Activated CD8-positive, alpha-beta memory T cell treated with anti-CD3 and anti-CD28 coated beads for 48 hours (primary cell): ENCODE results near the gene CNTNAP4.

Source experiments
- DNase-seq, 3 experiments: peaks; one replicate each; pipeline ENCODE4 v3.0.0-alpha.2; 2020; ENCODE audit warnings: low read depth in 2 of 3, low spot score in 2 of 3

Gene CNTNAP4

DNA sequence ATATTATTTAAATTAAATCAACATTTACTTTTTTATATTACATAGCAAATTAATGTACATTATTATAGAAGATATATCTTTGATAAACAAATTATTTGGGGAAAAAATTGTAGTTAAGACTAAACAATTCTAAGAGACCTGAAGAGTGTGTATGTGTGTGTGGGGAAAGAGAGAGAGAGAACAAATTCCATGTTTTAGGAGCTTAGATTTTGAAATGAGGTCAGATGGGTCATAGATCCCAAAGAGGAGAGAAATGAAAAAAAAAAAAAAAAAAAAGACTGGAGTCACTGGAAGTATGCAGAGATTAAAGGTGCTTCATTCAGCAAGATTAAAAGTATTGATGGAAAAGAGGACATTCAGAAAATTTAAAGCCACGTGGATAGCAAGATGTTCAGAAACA is 206.8 kb downstream of the CNTNAP4 start:
- DNase-seq = no peak

DNA sequence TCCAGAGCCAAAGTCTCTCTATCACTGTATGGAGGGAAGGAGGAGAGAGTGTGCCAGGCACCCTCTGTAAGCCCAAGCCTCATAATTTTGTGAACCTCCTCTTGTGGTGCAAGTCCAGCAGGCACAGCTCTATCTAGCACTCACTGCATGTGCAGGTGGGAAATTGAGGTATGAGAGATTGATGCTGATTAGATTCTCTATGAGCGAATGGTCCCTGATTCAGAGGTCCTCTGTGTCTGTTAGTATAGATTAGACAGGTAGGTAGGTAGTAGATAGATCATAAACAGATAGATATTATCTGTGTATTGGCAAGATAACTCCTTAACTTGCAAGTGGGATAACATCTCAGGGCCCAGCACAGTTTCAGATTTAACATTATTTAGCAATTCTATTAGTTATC is 209.5 kb downstream of the CNTNAP4 start:
- no peak for DNase-seq

DNA sequence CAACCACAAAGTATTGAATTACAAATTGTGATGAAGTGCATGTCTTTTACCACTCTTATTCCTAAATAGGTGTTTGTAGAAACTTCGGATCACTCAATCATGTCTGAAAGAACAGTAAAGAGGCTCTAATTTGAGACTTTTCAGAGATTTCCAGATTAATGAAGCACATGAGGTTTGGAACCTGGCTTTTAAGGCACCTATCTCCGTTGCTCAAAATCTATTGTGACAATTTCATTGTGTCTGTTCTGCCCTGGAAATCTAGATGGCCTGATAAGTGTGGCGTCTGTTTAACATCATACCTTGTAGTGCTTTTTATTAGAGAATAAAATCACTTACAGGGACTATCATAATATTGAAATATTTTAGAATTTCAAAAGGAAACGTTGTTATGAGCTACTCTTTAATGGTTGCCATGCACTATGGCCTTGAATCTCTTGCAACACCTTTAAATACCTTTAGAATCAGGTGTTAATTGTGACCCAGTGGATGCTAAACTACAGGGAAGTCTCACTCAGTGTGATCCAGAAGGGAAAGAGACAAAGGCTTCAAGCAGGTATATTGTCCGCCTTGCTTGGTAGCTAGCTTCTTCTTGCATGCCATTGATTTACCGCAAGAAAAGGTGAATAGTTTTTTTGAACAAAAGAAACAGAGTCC is 210.3 kb downstream of the CNTNAP4 start:
- DNase-seq = no peak

DNA sequence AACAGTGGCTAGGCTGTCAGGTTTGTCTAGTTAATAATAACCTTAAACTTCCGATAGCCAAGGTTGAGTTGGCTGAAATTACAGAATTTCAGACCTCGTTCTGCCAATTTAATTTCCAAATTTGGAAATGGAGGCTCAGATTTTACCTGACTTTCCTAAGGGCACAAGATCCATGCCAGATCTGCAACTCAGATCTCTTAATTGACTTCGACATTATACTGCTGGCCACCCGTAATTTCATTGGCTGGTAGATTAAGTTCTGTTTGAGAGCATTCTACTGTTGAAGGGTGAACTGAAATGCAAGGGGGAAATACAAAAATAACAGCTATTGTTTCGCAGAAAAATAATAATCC is 210.8 kb downstream of the CNTNAP4 start:
- DNase-seq = no peak

DNA sequence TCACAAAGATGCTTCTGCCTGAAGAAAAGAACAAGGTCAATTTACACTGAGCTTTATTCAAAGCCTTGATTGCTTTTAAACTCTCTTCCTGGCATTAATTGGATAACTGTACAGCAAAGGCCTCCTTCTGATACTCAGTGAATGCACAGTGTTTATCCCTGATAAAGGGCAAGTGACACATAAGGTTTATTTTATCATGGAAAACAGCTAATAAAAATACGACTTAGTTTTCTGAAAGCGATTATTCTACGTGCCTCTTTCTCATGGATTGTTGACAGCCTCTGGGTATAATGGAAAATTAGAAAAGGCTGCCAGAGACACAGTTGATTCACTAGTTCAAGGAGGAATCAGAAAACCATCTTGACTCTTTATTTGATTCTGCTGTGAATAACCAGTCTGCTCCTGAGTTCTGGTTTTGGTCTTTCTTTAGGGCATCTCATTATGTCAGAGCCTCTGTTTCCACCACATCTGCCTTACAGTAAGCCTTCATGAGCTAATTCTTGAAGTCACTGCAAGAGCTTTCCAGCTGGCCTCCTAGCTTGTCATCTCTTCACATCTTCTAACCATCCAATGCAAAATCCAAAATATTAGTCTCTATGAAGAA is 212.9 kb downstream of the CNTNAP4 start:
- DNase-seq = no peak

DNA sequence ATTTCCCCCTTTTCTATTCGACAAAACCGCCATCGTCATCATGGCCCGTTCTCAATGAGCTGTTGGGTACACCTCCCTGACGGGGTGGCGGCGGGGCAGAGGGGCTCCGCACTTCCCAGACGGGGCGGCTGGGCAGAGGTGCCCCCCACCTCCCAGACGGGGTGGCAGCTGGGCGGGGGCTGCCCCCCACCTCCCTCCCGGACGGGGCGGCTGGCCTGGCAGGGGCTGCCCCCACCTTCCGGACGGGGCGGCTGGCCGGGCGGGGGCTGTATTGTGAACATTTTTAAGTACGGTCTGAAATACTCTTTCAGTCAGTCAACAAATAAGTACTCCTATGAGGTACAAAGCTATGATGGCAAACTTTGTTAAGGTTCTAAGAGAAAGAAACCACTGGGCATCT is 222.8 kb downstream of the CNTNAP4 start:
- DNase-seq = no peak

DNA sequence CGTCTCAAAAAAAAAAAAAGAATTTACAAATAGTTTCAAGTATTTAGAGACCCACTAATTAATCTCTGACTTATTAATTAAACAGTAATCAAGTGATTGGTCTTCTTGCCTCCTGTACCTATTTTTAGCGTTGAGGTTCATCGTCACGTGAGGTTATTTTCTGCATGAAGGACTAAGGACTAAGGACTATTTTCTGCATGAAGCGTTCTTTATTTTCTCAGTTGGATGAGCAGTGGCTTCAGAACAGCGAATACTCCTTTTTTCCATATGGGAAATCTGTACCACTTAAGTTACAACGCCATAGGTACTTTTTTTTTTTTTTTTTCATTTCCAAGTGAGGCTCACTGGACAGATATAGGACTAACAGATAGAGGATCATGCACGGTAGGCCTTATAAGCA is 224.9 kb downstream of the CNTNAP4 start:
- no peak for DNase-seq

DNA sequence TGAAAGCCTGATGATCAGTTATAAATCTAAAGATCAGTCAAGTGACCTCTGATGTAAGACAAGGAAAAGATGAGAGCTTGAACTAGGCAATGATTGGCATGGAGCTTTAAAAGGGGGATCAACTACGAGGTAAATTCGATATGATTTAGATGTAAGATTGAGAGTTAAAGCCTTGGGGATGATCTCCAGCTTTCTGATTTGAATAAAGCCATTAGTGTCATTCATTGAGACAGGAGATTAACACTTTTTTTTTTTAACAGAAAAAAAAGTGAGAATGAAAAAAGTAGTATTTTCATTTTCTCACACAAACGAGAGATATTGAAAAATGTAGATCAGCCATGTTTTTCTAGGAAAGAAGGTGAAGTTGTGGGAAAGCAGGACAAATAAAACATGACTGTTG is 225.4 kb downstream of the CNTNAP4 start:
- no peak for DNase-seq

DNA sequence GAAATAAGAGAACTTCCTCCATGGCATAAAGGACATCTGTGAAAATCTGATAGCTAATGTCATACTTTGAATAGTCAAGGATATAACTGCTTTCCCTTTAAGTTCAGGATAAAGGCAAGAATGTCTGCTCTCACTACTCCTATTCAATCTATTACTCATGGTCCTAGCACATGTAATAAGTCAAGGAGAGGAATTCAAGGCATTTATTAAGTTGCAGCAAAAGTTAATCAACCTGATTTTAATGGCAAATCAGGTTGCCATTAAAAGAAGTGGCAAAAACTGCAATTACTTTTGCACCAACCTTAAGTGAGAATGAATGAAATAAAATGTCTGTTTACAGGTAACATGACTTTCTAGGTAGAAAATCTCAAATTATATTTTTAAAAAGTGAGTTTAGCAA is 225.9 kb downstream of the CNTNAP4 start:
- DNase-seq = no peak

DNA sequence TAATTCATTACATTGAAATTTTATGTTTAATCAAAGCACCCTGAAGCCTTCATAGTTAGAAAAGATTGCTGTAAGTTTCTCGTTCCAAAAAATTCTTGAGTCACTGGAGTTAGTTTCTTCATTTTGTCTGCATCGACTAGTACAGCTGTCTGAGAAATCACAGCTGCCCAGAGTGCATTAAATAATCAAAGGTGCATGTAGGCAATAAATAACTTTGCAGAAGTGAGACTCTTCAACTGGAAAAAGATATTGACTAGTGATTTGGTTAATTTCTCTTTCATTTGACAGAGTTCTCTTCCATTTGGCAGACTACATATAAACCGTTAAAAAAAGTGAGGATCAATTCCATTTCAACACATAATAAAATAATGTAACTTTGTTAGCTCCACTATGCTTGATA is 234.0 kb downstream of the CNTNAP4 start:
- DNase-seq = no peak

DNA sequence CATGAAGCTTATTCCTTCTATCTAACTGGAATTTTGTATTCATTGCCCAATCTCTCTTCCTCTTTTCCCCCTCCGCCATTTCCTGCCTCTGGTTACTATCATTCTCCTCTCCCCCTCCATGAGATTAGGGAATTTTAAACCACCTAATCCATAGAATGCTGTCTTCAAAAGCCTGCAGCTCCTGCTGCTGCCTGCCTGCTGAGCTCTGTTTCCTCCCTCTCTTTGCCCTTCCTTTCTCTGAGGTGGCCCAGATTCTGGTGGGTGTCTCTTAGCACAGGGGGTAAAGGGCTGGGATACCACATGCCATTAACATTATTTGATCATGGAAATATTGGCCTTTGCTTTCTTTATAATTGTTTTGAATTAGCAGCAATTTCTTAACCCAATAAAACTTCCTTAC is 241.6 kb downstream of the CNTNAP4 start:
- DNase-seq = no peak

DNA sequence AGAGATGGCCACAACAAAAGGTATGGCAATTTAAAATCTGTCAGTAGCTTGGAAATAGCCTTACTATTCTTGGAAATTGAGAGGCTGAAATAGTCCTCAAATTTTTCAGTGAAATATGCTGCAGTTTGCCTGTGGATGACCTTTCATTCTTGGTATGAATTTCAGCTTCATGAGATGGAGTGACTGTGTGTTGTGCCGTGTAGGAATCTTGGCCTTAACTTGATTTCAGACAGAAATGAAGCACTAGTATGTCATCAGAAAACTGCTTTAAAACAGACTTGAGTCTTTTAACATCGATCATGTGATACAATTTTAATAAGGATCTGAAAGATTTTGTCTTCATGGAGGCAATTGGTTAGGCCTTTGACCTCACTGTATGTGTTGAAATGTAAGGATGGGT is 247.2 kb downstream of the CNTNAP4 start:
- DNase-seq = no peak

DNA sequence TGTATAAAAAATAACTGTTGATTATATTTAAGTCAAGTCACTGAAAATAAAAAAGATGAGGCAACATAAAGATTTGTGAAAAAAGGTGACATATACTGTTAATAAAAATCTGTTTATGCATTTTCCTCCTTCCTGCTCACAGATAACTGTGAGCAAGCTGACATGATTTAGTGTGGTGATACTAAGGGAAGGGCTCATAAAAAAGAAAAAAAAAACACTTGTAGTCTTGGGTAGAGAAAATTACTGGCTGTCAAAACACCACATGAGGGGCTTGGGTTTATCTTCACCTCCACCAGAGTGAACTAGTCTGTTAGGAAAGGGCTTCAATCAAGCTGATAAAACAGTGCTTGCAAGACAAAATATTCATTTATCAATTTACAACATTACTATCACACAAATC is 247.6 kb downstream of the CNTNAP4 start:
- no peak for DNase-seq

DNA sequence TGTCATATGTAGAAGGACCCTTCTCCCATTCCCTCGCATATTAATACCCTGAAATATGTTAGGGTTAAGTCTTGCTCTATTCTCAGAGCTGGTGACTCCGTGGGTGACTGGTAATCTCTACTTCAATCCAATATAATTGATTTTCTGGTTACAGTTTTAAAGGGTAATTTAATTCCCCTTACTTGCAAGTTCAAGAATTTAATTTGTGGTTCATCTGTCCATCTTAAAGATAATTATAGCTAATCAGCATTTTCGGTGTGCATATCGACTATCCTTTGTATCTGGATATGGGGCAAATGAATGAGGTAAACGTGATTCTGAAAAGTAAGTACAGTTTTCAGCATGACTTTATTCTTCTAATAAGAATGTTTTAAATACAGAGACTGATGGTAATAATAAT is 250.0 kb downstream of the CNTNAP4 start:
- no peak for DNase-seq

DNA sequence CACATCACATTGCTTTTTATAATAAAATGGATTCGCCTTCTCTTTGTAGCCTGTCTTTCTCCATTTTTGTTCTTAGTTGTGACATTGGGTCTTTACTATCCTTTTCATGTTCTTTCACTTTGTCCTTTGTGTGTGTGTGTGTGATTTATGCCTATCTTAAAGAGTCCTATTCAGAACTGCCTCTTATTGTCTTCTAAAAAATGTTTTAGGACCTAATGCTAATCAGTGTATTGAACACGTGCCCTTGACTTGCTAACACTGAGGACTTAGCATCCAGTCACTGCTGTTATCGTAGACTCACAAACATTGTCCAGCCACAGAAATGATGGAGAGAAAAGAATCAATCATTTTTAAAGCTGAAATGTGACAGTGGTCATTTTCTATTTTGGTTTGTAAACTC is 251.9 kb downstream of the CNTNAP4 start:
- DNase-seq = no peak

DNA sequence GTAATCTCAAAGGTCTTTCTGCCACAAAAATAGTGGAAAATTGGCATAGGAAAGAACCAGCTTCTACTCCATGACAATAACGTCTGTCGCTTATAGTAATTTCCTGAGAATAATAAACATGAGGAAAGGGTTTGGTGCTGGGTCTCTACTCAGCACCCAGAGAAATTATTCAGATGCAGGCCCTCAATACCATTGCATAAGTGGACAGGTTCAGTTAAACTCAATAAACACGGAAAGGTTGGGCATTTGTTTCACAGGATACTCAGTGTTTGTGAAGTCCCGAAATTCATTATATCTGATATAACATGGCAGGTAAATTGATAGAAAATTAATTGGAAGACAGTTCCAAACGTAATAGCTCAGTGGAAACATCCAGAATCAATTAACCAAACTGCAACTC is 254.0 kb downstream of the CNTNAP4 start:
- DNase-seq = no peak

DNA sequence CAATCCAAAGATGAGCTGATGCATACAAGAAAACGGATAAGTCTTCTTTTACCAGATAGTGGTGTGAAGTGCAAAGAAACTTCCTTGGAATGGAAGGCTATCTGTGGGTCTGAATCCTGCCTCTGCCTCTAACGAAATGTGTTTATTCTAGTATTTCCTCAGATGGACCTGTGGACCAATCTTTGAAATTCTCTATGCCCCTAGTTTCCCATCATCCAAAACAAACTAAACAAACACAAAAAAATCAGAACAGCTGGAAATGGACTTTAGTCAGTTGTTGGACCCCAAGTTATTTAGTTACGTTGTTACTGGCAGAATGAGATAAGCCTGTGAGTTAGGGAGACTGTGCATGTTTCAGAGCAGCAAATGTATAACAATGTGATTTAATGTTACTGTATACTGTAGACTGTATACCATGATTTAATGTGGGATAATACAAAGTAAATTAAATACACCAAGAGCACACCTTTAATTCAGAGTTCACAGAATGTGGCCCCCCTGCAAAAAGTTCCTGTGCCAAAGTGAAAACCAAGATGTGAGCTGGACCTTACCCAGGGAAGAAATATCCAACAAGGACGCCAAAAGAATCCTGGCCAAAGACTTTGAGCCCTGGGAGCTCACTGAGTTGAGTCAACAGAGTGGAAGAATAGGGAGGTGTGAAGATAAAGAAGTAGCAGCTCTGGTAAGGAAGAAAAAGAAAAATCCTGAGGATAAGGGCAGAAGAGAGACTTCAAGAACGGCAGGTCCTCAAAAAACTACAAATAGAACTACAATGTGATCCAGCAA is 255.2 kb downstream of the CNTNAP4 start:
- no peak for DNase-seq

DNA sequence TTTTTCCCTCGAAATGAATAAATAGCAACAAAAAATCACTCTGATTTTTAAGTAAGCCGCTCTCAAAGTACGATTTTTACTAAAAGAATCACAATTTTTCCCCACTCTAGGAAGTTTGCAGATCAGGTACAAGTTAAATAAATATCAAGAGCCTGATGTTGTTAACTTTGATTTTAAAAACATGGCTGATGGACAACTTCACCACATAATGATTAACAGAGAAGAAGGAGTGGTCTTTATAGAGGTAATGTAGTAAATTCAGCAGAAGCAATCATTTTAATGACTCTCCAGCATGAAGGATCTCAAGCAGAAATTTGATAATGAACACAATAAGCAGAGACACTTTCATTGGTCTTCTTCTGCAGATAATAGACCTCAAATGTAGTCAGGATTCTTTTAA is 262.4 kb downstream of the CNTNAP4 start:
- no peak for DNase-seq

DNA sequence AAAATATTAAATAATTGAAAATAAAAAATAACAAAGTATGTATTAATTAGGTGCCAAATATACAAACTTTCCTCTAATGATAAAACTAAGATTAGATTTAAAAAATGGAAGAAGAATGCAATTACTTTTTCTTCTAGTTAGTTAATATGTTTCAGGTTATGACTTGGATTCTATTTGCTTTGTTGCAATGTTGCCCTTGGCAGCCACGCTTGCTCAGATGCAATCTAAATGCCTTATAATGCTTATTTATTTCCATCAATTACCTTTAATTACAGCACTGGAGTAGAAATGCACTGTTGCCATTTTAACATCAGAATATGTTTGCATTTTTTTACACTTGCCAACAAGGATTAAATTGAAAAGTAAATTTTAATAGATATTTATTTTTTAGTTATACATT is 263.9 kb downstream of the CNTNAP4 start:
- DNase-seq = no peak

DNA sequence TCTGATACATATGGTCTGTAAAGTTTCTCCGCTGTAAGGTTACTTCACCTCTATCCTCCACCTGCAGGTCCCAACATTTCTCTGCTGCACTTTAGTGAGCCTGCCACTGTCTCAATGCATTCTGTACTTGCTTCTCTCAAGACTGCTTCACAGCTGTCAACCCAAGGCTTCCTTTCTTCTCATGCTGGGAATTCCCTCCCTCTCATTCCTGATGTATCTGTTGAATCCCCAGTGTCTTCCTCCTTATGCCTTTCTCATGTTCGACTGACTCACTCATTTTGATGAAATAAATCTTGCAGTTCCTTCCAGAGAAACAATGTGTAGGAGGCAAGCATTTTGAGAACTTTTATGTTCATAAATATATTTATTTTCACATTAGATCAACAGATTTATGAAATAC is 288.3 kb downstream of the CNTNAP4 start:
- DNase-seq = no peak

DNA sequence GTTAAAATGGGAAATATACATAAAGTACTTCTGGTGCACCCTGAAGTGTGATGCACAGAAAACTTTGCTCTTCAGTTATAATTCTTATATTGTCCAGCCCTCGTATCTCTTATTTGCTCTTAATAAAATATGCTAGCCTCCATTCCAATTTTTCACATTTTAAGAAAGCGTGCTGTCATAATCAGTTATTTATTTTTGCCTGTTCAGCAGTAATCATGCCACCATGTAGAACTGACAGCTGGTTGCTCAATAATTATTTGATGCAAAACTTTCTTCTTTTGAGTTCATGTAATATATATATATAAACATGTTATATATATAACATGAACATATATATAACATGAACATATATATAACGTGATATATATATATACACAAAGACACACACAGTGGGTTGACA is 294.6 kb downstream of the CNTNAP4 start:
- DNase-seq = no peak

DNA sequence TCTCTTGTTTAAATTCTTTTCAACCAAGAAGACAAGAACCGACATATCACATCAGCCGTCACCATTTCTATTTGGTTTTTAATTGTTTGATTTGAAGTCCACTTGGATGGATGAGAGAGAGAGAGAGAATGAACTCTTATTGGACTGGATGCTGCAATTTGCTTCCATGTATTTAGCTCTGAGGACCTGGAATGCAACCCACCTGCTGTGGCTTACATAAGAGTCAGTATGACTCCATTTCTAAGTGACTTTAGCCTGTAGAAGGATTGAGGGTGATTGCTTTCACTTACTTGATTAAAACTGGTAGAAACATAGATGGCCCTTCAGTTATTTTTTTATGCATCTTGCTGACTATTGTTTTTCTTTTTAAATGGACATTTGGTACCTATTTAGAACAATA is 296.1 kb downstream of the CNTNAP4 start:
- no peak for DNase-seq

DNA sequence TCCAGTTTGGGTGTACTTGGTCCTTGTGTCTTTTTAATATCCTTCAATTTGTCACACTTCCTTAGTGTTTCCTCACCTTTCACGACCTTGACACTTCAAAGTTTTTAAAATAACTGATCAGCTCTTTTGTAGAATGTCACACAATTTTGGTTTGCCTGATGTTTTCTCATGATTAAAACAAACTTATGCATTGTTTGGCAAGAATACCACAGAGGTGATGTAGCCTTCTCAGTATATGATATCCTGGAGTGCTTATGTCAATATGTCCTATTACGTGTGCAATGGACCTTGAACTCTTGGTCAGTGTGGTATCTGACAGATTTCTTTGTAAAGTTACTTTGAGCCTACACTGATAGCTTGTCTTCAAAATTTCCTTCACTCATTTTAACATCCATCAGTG is 297.4 kb downstream of the CNTNAP4 start:
- DNase-seq = no peak
